ENCODE data around the gene ATP8B4. TPM values are rescaled to one million over a fixed set of nuclear protein-coding genes. Genes with fewer than 3 reads are reported as not detected.
"Not testable (repeated sequence)": the region's sequence is repeated elsewhere in the genome, so short reads cannot be mapped to it uniquely, and the experiment has no call there.

Gene ATP8B4, protein sequence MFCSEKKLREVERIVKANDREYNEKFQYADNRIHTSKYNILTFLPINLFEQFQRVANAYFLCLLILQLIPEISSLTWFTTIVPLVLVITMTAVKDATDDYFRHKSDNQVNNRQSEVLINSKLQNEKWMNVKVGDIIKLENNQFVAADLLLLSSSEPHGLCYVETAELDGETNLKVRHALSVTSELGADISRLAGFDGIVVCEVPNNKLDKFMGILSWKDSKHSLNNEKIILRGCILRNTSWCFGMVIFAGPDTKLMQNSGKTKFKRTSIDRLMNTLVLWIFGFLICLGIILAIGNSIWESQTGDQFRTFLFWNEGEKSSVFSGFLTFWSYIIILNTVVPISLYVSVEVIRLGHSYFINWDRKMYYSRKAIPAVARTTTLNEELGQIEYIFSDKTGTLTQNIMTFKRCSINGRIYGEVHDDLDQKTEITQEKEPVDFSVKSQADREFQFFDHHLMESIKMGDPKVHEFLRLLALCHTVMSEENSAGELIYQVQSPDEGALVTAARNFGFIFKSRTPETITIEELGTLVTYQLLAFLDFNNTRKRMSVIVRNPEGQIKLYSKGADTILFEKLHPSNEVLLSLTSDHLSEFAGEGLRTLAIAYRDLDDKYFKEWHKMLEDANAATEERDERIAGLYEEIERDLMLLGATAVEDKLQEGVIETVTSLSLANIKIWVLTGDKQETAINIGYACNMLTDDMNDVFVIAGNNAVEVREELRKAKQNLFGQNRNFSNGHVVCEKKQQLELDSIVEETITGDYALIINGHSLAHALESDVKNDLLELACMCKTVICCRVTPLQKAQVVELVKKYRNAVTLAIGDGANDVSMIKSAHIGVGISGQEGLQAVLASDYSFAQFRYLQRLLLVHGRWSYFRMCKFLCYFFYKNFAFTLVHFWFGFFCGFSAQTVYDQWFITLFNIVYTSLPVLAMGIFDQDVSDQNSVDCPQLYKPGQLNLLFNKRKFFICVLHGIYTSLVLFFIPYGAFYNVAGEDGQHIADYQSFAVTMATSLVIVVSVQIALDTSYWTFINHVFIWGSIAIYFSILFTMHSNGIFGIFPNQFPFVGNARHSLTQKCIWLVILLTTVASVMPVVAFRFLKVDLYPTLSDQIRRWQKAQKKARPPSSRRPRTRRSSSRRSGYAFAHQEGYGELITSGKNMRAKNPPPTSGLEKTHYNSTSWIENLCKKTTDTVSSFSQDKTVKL
- polyA plus RNA-seq (ENCODE audit: low read depth in 6 of 6), result not detected

DNA sequence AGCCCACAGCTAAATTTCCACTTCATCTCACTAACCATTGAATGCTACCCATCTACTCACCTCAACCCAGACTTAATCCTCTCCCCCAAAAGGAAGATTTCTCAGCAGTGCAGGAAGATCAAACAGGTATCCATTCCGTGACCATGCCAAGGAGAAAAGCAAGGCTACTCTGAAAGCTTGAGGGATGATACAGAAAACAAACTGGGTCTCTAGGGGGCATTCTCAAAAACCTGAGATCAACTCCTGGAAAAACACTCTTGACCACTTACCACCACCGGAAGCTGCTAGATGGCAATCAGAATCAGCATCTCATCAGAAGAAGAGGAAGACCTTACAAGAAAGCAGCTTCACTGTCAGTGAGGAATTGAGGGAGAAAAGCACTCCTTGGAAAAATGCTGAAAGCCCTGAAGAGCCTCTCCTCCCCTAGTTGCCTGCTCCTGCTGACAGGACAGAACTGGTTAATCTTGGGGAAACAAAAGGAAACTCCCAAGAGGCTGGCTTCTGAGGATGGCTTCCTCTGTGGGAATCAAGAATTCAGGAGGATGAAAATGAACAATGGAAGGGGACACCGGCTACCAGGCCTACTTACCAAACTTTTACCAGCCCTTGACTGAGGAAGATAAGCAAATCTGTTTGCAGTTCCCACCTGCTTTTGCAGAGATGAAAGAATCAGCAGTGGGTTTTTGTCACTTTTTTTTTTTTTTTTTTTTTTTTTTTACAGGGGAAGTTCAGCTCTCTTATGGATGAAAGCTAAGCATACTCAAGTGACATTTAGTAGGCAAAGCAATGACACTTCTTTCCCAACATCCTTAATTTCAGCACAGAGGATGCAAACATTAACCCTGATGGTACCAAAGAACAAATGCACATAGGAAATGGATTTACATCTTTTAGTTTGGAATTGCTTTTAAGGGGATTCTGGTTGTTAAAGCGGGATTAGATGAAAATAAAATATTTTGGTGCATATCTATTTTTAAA is at the start of gene ATP8B4:
ATP8B4 (minus strand) TSS at position 171 of the 978 bp plus-strand sequence. CDS start 12,267 bp downstream, outside the sequence.
- no peak for DNase-seq
- Mint-ChIP-seq H3K9me3 (peaks cover 2 to 19% (median 5%) of the 10 kb centered on the region in 7 donors), H3K4me1 (peaks cover 2 to 3% (median 3%) of the 10 kb centered on the region in 3 donors), H3K27me3 (peaks cover 0 to 18% (median 12%) of the 10 kb centered on the region in 3 donors), H3K36me3 (no peaks in the 10 kb centered on the region), H3K27ac (no peak within 1 kb of the TSS), H3K4me3 (no peak within 1 kb of the TSS)
- ATAC-seq (ENCODE audit: low read depth in 2 of 2), result no peak

DNA sequence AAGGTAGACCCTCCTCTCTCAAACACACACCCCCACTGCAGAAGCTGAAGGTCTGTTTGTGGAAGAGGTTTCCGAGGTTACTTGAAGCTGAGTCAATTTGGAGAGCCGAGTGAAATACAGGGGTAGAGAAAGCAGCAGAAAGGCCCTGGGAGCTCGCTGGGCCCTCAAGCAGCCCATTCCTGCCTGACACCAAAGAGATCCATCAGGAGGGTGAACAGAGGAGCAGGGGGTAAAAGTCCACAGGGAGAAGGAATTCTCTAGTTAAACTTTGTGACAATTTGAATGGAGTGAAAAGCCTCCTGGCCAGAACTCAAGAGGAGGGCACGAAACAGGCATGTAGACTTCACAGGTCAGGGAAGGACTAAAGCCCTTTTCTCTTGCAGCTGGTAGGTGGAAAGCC is 49.3 kb upstream of the ATP8B4 start:
- Mint-ChIP-seq H3K4me1 (peaks cover 5 to 6% (median 6%) of the 10 kb centered on the region in 3 donors), H3K27ac (no peak overlapping the region), H3K36me3 (peaks cover 0 to 8% of the 10 kb centered on the region in 2 donors), H3K9me3 (peaks cover 0 to 9% (median 5%) of the 10 kb centered on the region in 7 donors), H3K27me3 (peaks cover 5 to 13% (median 13%) of the 10 kb centered on the region in 3 donors), H3K4me3 (no peak overlapping the region)
- ATAC-seq (ENCODE audit: low read depth in 2 of 2), result no peak
- DNase-seq, result no peak

DNA sequence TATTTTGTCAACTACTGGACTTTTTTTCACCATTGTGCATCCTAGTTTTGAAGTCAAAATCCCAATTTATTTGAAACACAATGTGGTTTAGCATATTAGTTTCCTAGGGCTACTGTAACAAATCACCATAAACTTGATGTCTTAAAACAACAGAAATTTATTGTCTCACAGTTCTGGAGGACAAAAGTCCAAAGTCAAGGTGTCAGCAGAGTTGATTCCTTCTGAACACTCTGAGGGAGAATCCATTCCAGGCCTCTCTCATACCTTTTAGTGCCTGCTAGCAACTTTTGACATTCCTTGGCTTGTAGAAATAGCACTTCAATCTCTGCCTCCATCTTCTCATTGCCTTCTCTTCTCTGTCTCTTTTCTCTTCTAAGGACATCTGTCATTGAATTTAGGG is 48.1 kb upstream of the ATP8B4 start:
- Mint-ChIP-seq H3K27ac (no peak overlapping the region), H3K27me3 (peaks cover 9 to 22% (median 19%) of the 10 kb centered on the region in 3 donors), H3K9me3 (peaks cover 1 to 13% (median 6%) of the 10 kb centered on the region in 7 donors), H3K4me1 (peaks cover 5 to 8% (median 6%) of the 10 kb centered on the region in 3 donors), H3K4me3 (no peak overlapping the region), H3K36me3 (peaks cover 0 to 16% of the 10 kb centered on the region in 2 donors)
- DNase-seq (no peak), ATAC-seq (ENCODE audit: low read depth in 2 of 2) (no peak)

DNA sequence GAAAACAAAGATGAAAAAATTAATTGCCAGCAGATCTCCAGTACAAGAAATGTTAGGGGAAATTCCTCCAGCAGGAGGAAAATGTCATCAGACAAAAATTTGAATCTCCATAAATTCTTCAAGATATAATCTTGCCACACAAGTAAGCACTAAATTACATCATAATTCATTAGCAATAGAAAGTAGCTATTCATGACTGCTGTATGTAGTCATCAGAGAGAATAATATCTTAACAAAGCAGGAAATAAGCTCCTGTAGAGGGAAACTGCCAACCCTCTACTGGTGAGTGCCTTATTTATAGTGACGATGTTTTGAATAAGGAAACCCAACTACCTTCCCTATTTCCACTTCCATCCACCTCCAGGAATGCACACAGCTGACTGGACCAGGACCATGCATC is 47.2 kb upstream of the ATP8B4 start:
- ATAC-seq (ENCODE audit: low read depth in 2 of 2), result no peak
- peaks cover 0 to 4% (median under 1%) of the 10 kb centered on the region in 7 donors for H3K9me3 Mint-ChIP-seq
- H3K4me1 Mint-ChIP-seq, result peaks cover 5 to 8% (median 6%) of the 10 kb centered on the region in 3 donors
- no peak for DNase-seq
- peaks cover 10 to 22% (median 19%) of the 10 kb centered on the region in 3 donors for H3K27me3 Mint-ChIP-seq
- H3K27ac Mint-ChIP-seq, result no peak overlapping the region
- H3K36me3 Mint-ChIP-seq, result peaks cover 0 to 9% of the 10 kb centered on the region in 2 donors
- no peak overlapping the region for H3K4me3 Mint-ChIP-seq

DNA sequence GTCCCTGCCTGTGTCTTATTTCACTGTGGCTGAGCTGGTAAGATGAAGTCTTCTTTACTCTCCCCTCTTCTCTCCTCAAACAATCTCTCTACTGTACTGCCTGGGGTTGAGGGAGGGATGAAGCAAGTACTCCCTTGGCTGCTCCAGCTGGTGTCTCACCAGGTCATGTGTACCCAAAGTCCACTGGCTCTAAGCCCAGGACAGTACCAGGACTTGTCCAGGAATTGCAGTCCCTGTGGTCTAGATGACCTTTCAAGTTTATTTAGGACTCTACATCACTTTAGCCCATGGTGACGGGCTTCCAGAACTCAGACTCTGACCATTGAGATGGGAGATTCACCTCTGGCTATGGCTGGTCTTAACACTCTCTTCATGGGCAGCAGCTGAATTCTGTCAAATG is 45.4 kb upstream of the ATP8B4 start:
- H3K4me3 Mint-ChIP-seq, result no peak overlapping the region
- no peak for ATAC-seq (ENCODE audit: low read depth in 2 of 2)
- peaks cover 0 to 8% (median 2%) of the 10 kb centered on the region in 7 donors for H3K9me3 Mint-ChIP-seq
- DNase-seq, result no peak
- peaks cover 14 to 22% (median 19%) of the 10 kb centered on the region in 3 donors for H3K27me3 Mint-ChIP-seq
- peaks cover 0 to 8% of the 10 kb centered on the region in 2 donors for H3K36me3 Mint-ChIP-seq
- peaks cover 5 to 8% (median 6%) of the 10 kb centered on the region in 3 donors for H3K4me1 Mint-ChIP-seq
- H3K27ac Mint-ChIP-seq, result no peak overlapping the region

DNA sequence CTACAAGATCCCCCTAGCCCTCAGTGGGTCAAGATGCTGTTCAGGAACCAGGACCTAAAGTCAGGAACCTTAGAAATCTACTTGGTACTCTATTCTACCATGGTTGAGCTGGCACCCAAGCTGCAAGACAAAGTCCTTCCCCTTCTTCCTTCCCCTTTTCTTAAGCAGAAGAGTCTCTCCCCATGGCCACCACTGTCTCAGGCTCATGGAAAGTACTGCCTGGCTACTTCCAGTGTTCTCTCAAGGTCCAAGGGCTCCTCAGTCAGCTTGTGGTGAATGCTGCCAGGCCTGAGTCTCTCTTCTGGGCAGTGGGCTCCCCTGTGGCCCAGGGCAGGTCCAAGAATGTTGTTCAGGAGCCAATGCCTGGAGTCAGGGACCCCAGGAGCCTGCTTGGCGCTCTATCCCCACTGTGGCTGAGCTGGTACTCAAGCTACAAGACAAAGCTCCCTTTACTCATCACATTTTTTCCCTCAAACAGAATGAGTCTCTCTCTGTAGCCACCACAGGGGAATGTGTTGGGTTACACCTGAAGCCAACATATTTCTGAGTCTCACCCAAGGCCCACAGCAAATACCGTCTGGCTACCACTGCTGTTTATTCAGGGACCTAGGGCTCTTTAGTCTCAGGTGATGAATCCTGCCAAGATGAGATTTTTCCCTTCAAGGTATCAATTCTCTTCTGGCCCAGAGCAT is 44.8 kb upstream of the ATP8B4 start:
- Mint-ChIP-seq H3K27ac (peak overlapping the region in 1 of 6 donors; percentile 47), H3K36me3 (peaks cover 4 to 13% of the 10 kb centered on the region in 2 donors), H3K4me3 (no peak overlapping the region), H3K9me3 (peaks cover 0 to 14% (median 6%) of the 10 kb centered on the region in 7 donors), H3K27me3 (peaks cover 14 to 22% (median 19%) of the 10 kb centered on the region in 3 donors), H3K4me1 (peaks cover 5 to 8% (median 6%) of the 10 kb centered on the region in 3 donors)
- ATAC-seq (ENCODE audit: low read depth in 2 of 2), result peak in 1 of 2 donors; percentile 58
- DNase-seq, result no peak

DNA sequence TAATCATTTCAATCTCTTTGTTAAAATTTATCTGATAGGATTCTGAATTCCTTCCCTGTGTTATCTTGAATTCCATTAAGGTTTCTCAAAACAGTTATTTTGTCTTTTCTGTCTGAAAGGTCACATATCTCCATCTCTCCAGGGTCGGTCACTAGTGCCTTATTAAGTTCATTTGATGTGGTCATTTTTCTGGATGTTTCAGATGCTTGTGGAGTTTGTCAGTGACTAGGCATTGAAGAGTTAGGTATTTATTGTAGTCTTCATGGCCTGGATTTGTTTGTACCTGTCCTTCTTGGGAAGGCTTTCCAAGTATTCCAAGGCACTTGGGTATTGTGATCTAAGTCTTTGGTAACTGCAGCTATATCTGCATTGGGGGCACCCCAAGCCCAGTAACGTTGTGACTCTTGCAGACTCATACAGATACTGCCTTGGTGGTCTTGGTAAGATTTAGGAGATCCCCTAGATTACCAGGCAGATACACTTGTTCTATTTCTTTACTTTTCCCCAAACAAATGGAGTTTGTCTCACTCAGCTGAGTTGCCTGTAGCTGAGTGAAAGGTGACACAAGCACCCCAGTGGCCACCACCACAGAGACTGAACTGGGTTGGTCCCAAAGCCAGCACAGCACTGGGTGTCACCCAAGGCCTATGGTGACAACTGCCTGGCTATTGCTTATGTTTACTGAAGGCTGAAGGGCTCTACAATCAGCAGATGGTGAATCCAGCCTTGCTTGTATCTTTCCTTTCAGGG is 44.1 kb upstream of the ATP8B4 start:
- H3K27ac Mint-ChIP-seq, result no peak overlapping the region
- no peak overlapping the region for H3K4me3 Mint-ChIP-seq
- H3K36me3 Mint-ChIP-seq, result peaks cover 6 to 14% of the 10 kb centered on the region in 2 donors
- ATAC-seq (ENCODE audit: low read depth in 2 of 2), result no peak
- H3K27me3 Mint-ChIP-seq, result peaks cover 14 to 19% (median 19%) of the 10 kb centered on the region in 3 donors
- H3K9me3 Mint-ChIP-seq, result peaks cover 0 to 19% (median 6%) of the 10 kb centered on the region in 7 donors
- H3K4me1 Mint-ChIP-seq, result peaks cover 5 to 8% (median 6%) of the 10 kb centered on the region in 3 donors
- no peak for DNase-seq

DNA sequence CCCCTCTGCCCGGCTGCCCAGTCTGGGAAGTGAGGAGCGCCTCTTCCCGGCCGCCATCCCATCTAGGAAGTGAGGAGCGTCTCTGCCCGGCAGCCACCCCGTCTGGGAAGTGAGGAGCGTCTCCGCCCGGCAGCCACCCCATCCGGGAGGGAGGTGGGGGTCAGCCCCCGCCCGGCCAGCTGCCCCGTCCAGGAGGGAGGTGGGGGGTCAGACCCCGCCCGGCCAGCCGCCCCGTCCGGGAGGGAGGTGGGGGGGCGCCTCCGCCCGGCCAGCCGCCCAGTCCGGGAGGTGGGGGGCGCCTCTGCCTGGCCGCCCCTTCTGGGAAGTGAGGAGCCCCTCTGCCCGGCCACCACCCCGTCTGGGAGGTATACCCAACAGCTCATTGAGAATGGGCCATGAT is 39.2 kb upstream of the ATP8B4 start:
- not testable (repeated sequence) for H3K4me1 Mint-ChIP-seq; H3K4me3 Mint-ChIP-seq; H3K27me3 Mint-ChIP-seq; ATAC-seq (ENCODE audit: low read depth in 2 of 2); H3K27ac Mint-ChIP-seq; DNase-seq
- Mint-ChIP-seq H3K36me3 (peaks cover 6 to 13% of the 10 kb centered on the region in 2 donors), H3K9me3 (peaks cover 0 to 45% (median 24%) of the 10 kb centered on the region in 7 donors)

DNA sequence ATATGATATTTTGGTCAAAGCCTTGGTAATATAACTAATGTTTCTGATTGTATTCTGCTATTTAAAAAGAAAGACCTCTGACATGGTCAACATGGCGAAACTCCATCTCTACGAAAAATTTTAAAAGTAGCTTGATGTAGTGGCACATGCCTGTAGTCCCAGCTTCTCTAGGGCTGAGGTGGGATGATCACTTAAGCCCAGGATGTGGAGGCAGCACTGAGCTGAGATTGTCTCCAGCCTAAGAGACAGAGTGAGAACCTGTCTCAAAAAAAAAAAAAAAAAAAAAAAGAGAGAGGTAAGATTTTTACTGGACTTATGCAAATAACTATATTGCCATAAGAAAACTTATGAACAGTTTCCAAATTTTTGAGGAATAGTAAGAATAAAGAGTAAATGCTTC is 32.4 kb upstream of the ATP8B4 start:
- Mint-ChIP-seq H3K27me3 (no peaks in the 10 kb centered on the region), H3K4me3 (no peak overlapping the region), H3K9me3 (peaks cover 0 to 27% (median 7%) of the 10 kb centered on the region in 7 donors), H3K4me1 (no peaks in the 10 kb centered on the region), H3K36me3 (no peaks in the 10 kb centered on the region), H3K27ac (peak overlapping the region in 1 of 6 donors; percentile 20)
- ATAC-seq (ENCODE audit: low read depth in 2 of 2) (no peak), DNase-seq (no peak)

DNA sequence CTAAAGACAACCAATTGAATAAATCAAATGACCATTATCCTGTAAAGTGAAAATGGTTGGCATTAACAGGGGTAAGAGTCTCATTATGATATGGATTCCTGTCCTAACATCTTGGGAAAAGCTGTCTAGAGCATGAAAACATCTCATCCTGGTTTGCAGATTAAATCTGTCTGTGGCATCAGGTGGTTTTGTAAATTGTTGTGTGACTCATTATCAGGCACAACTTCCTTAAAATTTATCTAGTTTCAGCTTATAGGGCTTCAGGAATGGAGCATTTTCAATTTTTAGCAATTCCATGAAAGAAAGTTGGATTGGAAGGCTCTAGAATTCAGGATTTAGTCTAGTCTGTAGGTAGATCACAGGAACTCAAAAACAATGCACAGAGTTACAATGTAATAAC is 31.8 kb upstream of the ATP8B4 start:
- no peak for ATAC-seq (ENCODE audit: low read depth in 2 of 2)
- no peak overlapping the region for H3K4me3 Mint-ChIP-seq
- H3K27ac Mint-ChIP-seq, result no peak overlapping the region
- no peak for DNase-seq
- no peaks in the 10 kb centered on the region for H3K36me3 Mint-ChIP-seq
- H3K4me1 Mint-ChIP-seq, result no peaks in the 10 kb centered on the region
- H3K9me3 Mint-ChIP-seq, result peaks cover 0 to 20% (median 6%) of the 10 kb centered on the region in 7 donors
- no peaks in the 10 kb centered on the region for H3K27me3 Mint-ChIP-seq

DNA sequence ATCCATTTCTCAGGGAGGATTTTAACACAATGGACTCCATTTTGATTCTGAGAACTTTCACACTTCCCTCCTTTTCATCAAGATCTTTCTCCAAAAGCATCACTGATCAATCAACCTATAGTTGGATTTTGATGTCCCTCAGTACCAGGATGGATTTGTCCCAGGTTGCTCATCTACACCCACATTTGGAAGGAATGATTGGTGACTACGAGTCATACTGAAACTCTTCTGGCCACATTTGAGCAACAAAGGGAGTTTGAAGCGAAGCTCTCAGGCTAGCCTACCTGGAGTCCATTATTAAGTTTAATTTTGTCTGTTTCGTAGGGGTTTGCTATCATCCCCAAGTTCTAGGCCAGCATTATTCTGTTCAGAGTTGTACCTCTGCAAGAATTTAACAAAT is 31.3 kb upstream of the ATP8B4 start:
- no peak overlapping the region for H3K4me3 Mint-ChIP-seq
- no peaks in the 10 kb centered on the region for H3K36me3 Mint-ChIP-seq
- H3K9me3 Mint-ChIP-seq, result peaks cover 0 to 15% (median 2%) of the 10 kb centered on the region in 7 donors
- no peak overlapping the region for H3K27ac Mint-ChIP-seq
- no peaks in the 10 kb centered on the region for H3K27me3 Mint-ChIP-seq
- DNase-seq (no peak), ATAC-seq (ENCODE audit: low read depth in 2 of 2) (no peak)
- H3K4me1 Mint-ChIP-seq, result peaks cover 0 to 4% (median 0%) of the 10 kb centered on the region in 3 donors

Measured in naive B cell (primary cell).